K562 (cell line): Measurements from ENCODE around the gene BACE1-AS.

Experiments used
- BRCA1 ChIP-seq, 2 experiments: fragments of 450-650 bp in 1 of 2; sonication (generic) in 1 of 2; formaldehyde crosslinking in 1 of 2; IDR thresholded peaks; 2 replicates each; pipeline versions ENCODE4 v1.5.0 to v1.6.1; 2017 to 2020; ENCODE audit warnings: mild to moderate bottlenecking in 1 of 2, missing genetic modification reagents in 1 of 2
- FOXA1 ChIP-seq: fragments of 450-650 bp; IDR thresholded peaks from 2 replicates; pipeline ENCODE4 v1.6.1; 2016; ENCODE audit warnings: mild to moderate bottlenecking, borderline replicate concordance
- MAFF ChIP-seq: IDR thresholded peaks from 2 replicates; pipeline ENCODE4 v1.6.1; 2012; ENCODE audit warnings: low read length, improper control_type of control experiment
- SREBF2 ChIP-seq: sonication (generic); formaldehyde crosslinking; IDR thresholded peaks from 2 replicates; pipeline ENCODE4 v1.4.0; 2020; ENCODE audit warnings: mild to moderate bottlenecking, missing genetic modification reagents
- SRF ChIP-seq, 2 experiments: fragments of 250-450, 450-650 bp in 1 of 2; sonication (Bioruptor Pico) in 1 of 2; sonication (generic) in 1 of 2; formaldehyde crosslinking; IDR thresholded peaks; 2 replicates each; pipeline versions ENCODE4 v1.5.0 to v1.5.1; 2020 to 2022; ENCODE audit warnings: mild to moderate bottlenecking in 1 of 2, missing genetic modification reagents in 1 of 2
- TF ChIP-seq, protein P1 (sequence below), 3 experiments: IDR thresholded peaks in 2 of 3; conservative IDR thresholded peaks in 1 of 3; 2 replicates each; pipeline ENCODE4 v1.5.1; 2011 to 2012; ENCODE audit warnings: low read length in 3 of 3, mild to moderate bottlenecking in 3 of 3, control low read depth in 2 of 3, improper control_type of control experiment in 1 of 3, inconsistent platforms in 1 of 3, low read depth in 1 of 3, mixed read lengths in 1 of 3, moderate library complexity in 1 of 3; ENCODE audit not compliant: insufficient read depth in 2 of 3
- TF ChIP-seq, protein P2 (sequence below): sonication (generic); formaldehyde crosslinking; IDR thresholded peaks from 2 replicates; pipeline ENCODE4 v1.8.0; 2022; ENCODE audit warnings: missing genetic modification reagents, mild to moderate bottlenecking, moderate library complexity, borderline replicate concordance
- TF ChIP-seq, protein P3 (sequence below): fragments of 150-350 bp; IDR thresholded peaks from 2 replicates; pipeline ENCODE4 v1.6.1; 2014; ENCODE audit warnings: low read depth, mild to moderate bottlenecking, low read length, borderline replicate concordance
- TF ChIP-seq, protein P4 (sequence below): sonication (generic); formaldehyde crosslinking; IDR thresholded peaks from 2 replicates; pipeline ENCODE4 v1.8.0; 2022; ENCODE audit warnings: missing genetic modification reagents, mild to moderate bottlenecking, borderline replicate concordance
- TF ChIP-seq, protein P5 (sequence below): sonication (generic); formaldehyde crosslinking; IDR thresholded peaks from 2 replicates; pipeline ENCODE4 v1.5.0; 2020; ENCODE audit warnings: missing genetic modification reagents
- TF ChIP-seq, protein P6 (sequence below): fragments of 450-650 bp; IDR thresholded peaks from 2 replicates; pipeline ENCODE4 v1.6.1; 2016; ENCODE audit warnings: mild to moderate bottlenecking

DNA sequence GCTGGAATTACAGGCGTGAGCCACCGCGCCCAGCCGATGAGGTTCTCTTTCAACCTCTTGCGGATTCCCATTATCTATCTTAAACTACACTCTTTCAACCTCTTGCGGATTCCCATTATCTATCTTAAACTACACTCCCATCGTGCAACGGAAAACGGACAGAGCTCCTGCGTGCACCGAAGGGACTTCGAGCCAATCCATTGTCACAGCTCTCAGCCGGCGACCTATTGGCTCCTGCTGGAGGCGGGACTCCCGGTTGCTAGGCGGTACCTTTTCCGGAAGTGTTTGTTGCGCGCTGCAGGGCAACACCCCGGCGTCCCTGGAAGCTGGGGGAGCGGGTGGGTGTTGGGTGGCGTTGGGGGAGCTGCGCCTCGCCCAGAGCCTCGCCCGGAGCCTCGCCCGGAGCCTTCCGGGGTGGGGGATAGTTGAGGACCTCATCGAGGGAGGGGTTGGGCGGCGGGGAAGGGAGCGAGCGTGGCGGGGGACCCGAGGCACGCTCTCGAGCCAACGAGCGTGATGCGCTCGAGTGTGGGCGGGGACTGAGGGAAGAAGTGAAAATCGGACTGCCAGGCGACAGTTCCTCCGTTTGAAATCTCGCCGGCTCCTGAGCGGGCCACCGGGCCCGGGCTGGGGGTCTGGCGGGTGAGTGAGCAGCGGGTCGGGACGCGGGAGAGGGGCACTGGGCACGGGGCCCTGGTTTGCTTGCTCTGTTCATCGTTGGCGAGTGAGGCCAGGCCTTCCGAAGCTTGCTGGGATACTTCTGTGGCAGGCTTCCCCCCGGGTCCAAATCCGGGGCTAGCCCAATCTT, 36.6 kb downstream of the BACE1-AS start, which contains the start of gene CEP164:
- TF ChIP-seq, protein P1, sequence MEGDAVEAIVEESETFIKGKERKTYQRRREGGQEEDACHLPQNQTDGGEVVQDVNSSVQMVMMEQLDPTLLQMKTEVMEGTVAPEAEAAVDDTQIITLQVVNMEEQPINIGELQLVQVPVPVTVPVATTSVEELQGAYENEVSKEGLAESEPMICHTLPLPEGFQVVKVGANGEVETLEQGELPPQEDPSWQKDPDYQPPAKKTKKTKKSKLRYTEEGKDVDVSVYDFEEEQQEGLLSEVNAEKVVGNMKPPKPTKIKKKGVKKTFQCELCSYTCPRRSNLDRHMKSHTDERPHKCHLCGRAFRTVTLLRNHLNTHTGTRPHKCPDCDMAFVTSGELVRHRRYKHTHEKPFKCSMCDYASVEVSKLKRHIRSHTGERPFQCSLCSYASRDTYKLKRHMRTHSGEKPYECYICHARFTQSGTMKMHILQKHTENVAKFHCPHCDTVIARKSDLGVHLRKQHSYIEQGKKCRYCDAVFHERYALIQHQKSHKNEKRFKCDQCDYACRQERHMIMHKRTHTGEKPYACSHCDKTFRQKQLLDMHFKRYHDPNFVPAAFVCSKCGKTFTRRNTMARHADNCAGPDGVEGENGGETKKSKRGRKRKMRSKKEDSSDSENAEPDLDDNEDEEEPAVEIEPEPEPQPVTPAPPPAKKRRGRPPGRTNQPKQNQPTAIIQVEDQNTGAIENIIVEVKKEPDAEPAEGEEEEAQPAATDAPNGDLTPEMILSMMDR (IDR thresholded peaks at IDR 0.05 in 2 of 3, conservative IDR thresholded peaks at IDR 0.05 in 1 of 3; ENCODE audit: insufficient read depth in 2 of 3, low read depth in 1 of 3, low read length in 3 of 3): no peak
- TF ChIP-seq MAFF: no peak
- TF ChIP-seq, protein P2, sequence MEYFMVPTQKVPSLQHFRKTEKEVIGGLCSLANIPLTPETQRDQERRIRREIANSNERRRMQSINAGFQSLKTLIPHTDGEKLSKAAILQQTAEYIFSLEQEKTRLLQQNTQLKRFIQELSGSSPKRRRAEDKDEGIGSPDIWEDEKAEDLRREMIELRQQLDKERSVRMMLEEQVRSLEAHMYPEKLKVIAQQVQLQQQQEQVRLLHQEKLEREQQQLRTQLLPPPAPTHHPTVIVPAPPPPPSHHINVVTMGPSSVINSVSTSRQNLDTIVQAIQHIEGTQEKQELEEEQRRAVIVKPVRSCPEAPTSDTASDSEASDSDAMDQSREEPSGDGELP (CRISPR knock-in tag): peak; percentile 78; the same call in 1 of the 2 replicates
- TF ChIP-seq, protein P3, sequence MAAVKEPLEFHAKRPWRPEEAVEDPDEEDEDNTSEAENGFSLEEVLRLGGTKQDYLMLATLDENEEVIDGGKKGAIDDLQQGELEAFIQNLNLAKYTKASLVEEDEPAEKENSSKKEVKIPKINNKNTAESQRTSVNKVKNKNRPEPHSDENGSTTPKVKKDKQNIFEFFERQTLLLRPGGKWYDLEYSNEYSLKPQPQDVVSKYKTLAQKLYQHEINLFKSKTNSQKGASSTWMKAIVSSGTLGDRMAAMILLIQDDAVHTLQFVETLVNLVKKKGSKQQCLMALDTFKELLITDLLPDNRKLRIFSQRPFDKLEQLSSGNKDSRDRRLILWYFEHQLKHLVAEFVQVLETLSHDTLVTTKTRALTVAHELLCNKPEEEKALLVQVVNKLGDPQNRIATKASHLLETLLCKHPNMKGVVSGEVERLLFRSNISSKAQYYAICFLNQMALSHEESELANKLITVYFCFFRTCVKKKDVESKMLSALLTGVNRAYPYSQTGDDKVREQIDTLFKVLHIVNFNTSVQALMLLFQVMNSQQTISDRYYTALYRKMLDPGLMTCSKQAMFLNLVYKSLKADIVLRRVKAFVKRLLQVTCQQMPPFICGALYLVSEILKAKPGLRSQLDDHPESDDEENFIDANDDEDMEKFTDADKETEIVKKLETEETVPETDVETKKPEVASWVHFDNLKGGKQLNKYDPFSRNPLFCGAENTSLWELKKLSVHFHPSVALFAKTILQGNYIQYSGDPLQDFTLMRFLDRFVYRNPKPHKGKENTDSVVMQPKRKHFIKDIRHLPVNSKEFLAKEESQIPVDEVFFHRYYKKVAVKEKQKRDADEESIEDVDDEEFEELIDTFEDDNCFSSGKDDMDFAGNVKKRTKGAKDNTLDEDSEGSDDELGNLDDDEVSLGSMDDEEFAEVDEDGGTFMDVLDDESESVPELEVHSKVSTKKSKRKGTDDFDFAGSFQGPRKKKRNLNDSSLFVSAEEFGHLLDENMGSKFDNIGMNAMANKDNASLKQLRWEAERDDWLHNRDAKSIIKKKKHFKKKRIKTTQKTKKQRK: peak; percentile 40; the same call in 1 of the 2 replicates
- TF ChIP-seq, protein P4, sequence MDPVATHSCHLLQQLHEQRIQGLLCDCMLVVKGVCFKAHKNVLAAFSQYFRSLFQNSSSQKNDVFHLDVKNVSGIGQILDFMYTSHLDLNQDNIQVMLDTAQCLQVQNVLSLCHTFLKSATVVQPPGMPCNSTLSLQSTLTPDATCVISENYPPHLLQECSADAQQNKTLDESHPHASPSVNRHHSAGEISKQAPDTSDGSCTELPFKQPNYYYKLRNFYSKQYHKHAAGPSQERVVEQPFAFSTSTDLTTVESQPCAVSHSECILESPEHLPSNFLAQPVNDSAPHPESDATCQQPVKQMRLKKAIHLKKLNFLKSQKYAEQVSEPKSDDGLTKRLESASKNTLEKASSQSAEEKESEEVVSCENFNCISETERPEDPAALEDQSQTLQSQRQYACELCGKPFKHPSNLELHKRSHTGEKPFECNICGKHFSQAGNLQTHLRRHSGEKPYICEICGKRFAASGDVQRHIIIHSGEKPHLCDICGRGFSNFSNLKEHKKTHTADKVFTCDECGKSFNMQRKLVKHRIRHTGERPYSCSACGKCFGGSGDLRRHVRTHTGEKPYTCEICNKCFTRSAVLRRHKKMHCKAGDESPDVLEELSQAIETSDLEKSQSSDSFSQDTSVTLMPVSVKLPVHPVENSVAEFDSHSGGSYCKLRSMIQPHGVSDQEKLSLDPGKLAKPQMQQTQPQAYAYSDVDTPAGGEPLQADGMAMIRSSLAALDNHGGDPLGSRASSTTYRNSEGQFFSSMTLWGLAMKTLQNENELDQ (CRISPR knock-in tag): no peak
- TF ChIP-seq, protein P5, sequence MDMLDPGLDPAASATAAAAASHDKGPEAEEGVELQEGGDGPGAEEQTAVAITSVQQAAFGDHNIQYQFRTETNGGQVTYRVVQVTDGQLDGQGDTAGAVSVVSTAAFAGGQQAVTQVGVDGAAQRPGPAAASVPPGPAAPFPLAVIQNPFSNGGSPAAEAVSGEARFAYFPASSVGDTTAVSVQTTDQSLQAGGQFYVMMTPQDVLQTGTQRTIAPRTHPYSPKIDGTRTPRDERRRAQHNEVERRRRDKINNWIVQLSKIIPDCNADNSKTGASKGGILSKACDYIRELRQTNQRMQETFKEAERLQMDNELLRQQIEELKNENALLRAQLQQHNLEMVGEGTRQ (CRISPR knock-in tag): no peak
- no peak for TF ChIP-seq SREBF2 (CRISPR knock-in tag)
- TF ChIP-seq, protein P6, sequence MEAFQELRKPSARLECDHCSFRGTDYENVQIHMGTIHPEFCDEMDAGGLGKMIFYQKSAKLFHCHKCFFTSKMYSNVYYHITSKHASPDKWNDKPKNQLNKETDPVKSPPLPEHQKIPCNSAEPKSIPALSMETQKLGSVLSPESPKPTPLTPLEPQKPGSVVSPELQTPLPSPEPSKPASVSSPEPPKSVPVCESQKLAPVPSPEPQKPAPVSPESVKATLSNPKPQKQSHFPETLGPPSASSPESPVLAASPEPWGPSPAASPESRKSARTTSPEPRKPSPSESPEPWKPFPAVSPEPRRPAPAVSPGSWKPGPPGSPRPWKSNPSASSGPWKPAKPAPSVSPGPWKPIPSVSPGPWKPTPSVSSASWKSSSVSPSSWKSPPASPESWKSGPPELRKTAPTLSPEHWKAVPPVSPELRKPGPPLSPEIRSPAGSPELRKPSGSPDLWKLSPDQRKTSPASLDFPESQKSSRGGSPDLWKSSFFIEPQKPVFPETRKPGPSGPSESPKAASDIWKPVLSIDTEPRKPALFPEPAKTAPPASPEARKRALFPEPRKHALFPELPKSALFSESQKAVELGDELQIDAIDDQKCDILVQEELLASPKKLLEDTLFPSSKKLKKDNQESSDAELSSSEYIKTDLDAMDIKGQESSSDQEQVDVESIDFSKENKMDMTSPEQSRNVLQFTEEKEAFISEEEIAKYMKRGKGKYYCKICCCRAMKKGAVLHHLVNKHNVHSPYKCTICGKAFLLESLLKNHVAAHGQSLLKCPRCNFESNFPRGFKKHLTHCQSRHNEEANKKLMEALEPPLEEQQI: no peak
- TF ChIP-seq FOXA1: no peak
- 0 out of 4 replicates have a peak, but pooled peaks of 1 of the 2 experiments have one; percentile 21 for TF ChIP-seq SRF (CRISPR knock-in tag; IDR thresholded peaks at IDR 0.05)
- no peak for TF ChIP-seq BRCA1 (IDR thresholded peaks at IDR 0.05)
- TF ChIP-seq BRCA1 (CRISPR knock-in tag; IDR thresholded peaks at IDR 0.05): no peak
